Activated CD4-positive, alpha-beta T cell treated with anti-CD3 and anti-CD28 coated beads, Interleukin-10, Interleukin-2, amounts not matched to agents 100 ng/mL and 50 ng/mL, durations not matched to agents 16 hours and 8 hours (primary cell): ENCODE data around the gene OR4X2.
"Not testable (repeated sequence)": the region's sequence is repeated elsewhere in the genome, so short reads cannot be mapped to it uniquely, and the experiment has no call there.

ENCODE experiments used
- DNase-seq: peaks from one replicate; pipeline ENCODE4 v3.0.0-alpha.2; 2020

Gene OR4X2

GRCh38 chr11:48244804-48245203 is at the start of gene OR4X2:
Gene OR4X2, plus strand, starts transcription at chr11:48245104. Its CDS starts 0 bp downstream, at chr11:48245104.
- DNase-seq: no peak

- DNase-seq: no peak
Measured at GRCh38 chr11:48207881-48208280, 37.0 kb upstream of the OR4X2 start.

- no peak for DNase-seq
Measured at GRCh38 chr11:48210052-48210451, 34.9 kb upstream of the OR4X2 start.

GRCh38 chr11:48216510-48216909 is 28.4 kb upstream of the OR4X2 start, which contains the start of gene OR4B1:
Gene OR4B1, plus strand, starts transcription at chr11:48216810. Its CDS starts 0 bp downstream, at chr11:48216810.
- no peak for DNase-seq

GRCh38 chr11:48228761-48229160 is 16.1 kb upstream of the OR4X2 start:
- no peak for DNase-seq

GRCh38 chr11:48230057-48230456 is 14.8 kb upstream of the OR4X2 start:
- not testable (repeated sequence) for DNase-seq

- DNase-seq: no peak
Measured at GRCh38 chr11:48237727-48238126, 7.2 kb upstream of the OR4X2 start.

- DNase-seq: no peak
Measured at GRCh38 chr11:48242501-48242900, 2.4 kb upstream of the OR4X2 start.

- no peak for DNase-seq
Measured at GRCh38 chr11:48248902-48249301, 4.0 kb downstream of the OR4X2 start.

GRCh38 chr11:48261600-48261999 is 16.7 kb downstream of the OR4X2 start:
- no peak for DNase-seq

- DNase-seq: no peak
Measured at GRCh38 chr11:48263423-48263911, 18.6 kb downstream of the OR4X2 start, which contains the start of gene OR4X1. Gene OR4X1, plus strand, starts transcription at chr11:48263861. Its CDS starts 0 bp downstream, at chr11:48263861.

GRCh38 chr11:48270621-48271020 is 25.7 kb downstream of the OR4X2 start:
- DNase-seq: no peak

GRCh38 chr11:48272606-48273005 is 27.7 kb downstream of the OR4X2 start:
- no peak for DNase-seq
